Prostate gland (tissue), 2 donors: Measurements from ENCODE around the gene ATP10D. TPM values are rescaled to one million over a fixed set of nuclear protein-coding genes. Genes with fewer than 3 reads are reported as not detected.

Source experiments
- DNase-seq: peaks from one replicate; pipeline ENCODE4 v3.0.0-alpha.2; 2019; ENCODE audit warnings: low spot score
- H3K27ac ChIP-seq, 2 donors: fragments of 200-600 bp; sonication (generic); 2 replicates each; pipeline ENCODE4 v1.5.1; 2017 to 2019
- H3K27me3 ChIP-seq: fragments of 200-600 bp; sonication (generic); replicated peaks from 2 replicates; pipeline ENCODE4 v1.5.1; 2019; ENCODE audit not compliant: insufficient read depth
- H3K36me3 ChIP-seq, 2 donors: fragments of 200-600 bp; sonication (generic); 1 replicate in 1 of 2; 2 replicates in 1 of 2; pipeline versions ENCODE4 v1.5.1 to v1.8.1; 2017 to 2019
- H3K4me1 ChIP-seq: fragments of 200-600 bp; sonication (generic); replicated peaks from 2 replicates; pipeline ENCODE4 v1.5.1; 2019
- H3K4me3 ChIP-seq, 2 donors: fragments of 200-600 bp; sonication (generic); 2 replicates each; pipeline ENCODE4 v1.5.1; 2017 to 2019
- H3K9me3 ChIP-seq: fragments of 200-600 bp; sonication (generic); 2 replicates; pipeline ENCODE4 v1.5.1; 2017
- CTCF ChIP-seq, 4 experiments: fragments of 200-600 bp in 2 of 4; fragments of 450-650 bp in 2 of 4; sonication (generic) in 2 of 4; IDR thresholded peaks; 1 replicate in 3 of 4; 2 replicates in 1 of 4; pipeline ENCODE4 v1.5.1; 2016 to 2019; ENCODE audit warnings: antibody characterized with exemption in 4 of 4, mild to moderate bottlenecking in 2 of 4, moderate library complexity in 2 of 4
- POLR2A ChIP-seq: fragments of 450-650 bp; IDR thresholded peaks from one replicate; pipeline ENCODE4 v1.6.1; 2016; ENCODE audit warnings: antibody characterized with exemption, mild to moderate bottlenecking
- POLR2AphosphoS5 ChIP-seq: sonication (generic); formaldehyde crosslinking; IDR thresholded peaks from one replicate; pipeline ENCODE4 v1.6.1; 2017; ENCODE audit warnings: antibody characterized with exemption
- WGBS: methylation state at CpG from one replicate; pipeline ENCODE4 v1.1.5; 2018; 5-methylcytosine and 5-hydroxymethylcytosine counted together
- intact Hi-C: fragments of 100-400 bp; cut with DNase I; formaldehyde crosslinking; loops from one replicate; pipeline ENCODE4 v1.14.2; 2022
- total RNA-seq, 2 donors: library from RNA; depleted of rRNA; stranded (reverse); fragments of >200 nt; gene quantifications; one replicate each; pipeline ENCODE4 v1.1.0, GENCODE V29; 2016

Gene ATP10D
- total RNA-seq, 2 donors from 2014 or later, result 10.9 to 17.0 TPM

- H3K4me3 ChIP-seq, result no peak overlapping the region
- no peaks in the 10 kb centered on the region for H3K36me3 ChIP-seq
- H3K27me3 ChIP-seq, result no peaks in the 10 kb centered on the region
- intact Hi-C loops, result no loop called here
- TF ChIP-seq POLR2AphosphoS5 (peak; percentile 20), CTCF (IDR thresholded peaks at IDR 0.05) (no peak)
- DNase-seq, result peak; percentile 30
- WGBS, result 13% methylated on average over 2 of the region's 2 CpGs
- no peaks in the 10 kb centered on the region for H3K9me3 ChIP-seq
- no peaks in the 10 kb centered on the region for H3K4me1 ChIP-seq
- peak overlapping the region; percentile 1 to 32 for H3K27ac ChIP-seq
Measured at GRCh38 chr4:47531241-47531953, 46.3 kb downstream of the ATP10D start.

- H3K4me3 ChIP-seq, result no peak overlapping the region
- no peaks in the 10 kb centered on the region for H3K36me3 ChIP-seq
- no peaks in the 10 kb centered on the region for H3K9me3 ChIP-seq
- TF ChIP-seq POLR2AphosphoS5 (no peak), CTCF (IDR thresholded peaks at IDR 0.05) (no peak), POLR2A (no peak)
- H3K4me1 ChIP-seq, result no peaks in the 10 kb centered on the region
- no peak for DNase-seq
- H3K27me3 ChIP-seq, result no peaks in the 10 kb centered on the region
- intact Hi-C loops, result no loop called here
- peak overlapping the region in 1 of 2 donors; percentile 1 for H3K27ac ChIP-seq
- WGBS, result 14% methylated on average over 2 of the region's 2 CpGs
Measured at GRCh38 chr4:47531954-47532321, 46.9 kb downstream of the ATP10D start.

- Histone ChIP-seq H3K36me3 (no peaks in the 10 kb centered on the region), H3K4me3 (no peak overlapping the region), H3K9me3 (no peaks in the 10 kb centered on the region), H3K4me1 (no peaks in the 10 kb centered on the region), H3K27ac (no peak overlapping the region), H3K27me3 (no peaks in the 10 kb centered on the region)
- intact Hi-C loops, result no loop called here
- DNase-seq, result no peak
- TF ChIP-seq CTCF (IDR thresholded peaks at IDR 0.05), result no peak
- no peak for TF ChIP-seq POLR2AphosphoS5
- TF ChIP-seq POLR2A, result no peak
- 62% methylated on average over 4 of the region's 4 CpGs for WGBS
Measured at GRCh38 chr4:47532658-47533057, 47.6 kb downstream of the ATP10D start.

GRCh38 chr4:47533689-47534347 lies 48.7 kb downstream of the ATP10D start:
- H3K4me1 ChIP-seq, result no peaks in the 10 kb centered on the region
- H3K27ac ChIP-seq, result no peak overlapping the region
- H3K36me3 ChIP-seq, result no peaks in the 10 kb centered on the region
- no peaks in the 10 kb centered on the region for H3K27me3 ChIP-seq
- TF ChIP-seq CTCF (IDR thresholded peaks at IDR 0.05), result no peak
- TF ChIP-seq POLR2A, result no peak
- no peak for TF ChIP-seq POLR2AphosphoS5
- intact Hi-C loops, result no loop called here
- H3K9me3 ChIP-seq, result no peaks in the 10 kb centered on the region
- no peak for DNase-seq
- H3K4me3 ChIP-seq, result no peak overlapping the region
- WGBS, result 79% methylated on average over 4 of the region's 4 CpGs

GRCh38 chr4:47534772-47535171 lies 49.7 kb downstream of the ATP10D start:
- TF ChIP-seq POLR2AphosphoS5 (no peak), CTCF (IDR thresholded peaks at IDR 0.05) (no peak), POLR2A (no peak)

More at GRCh38 chr4:47534772-47535171, 49.7 kb downstream of the ATP10D start:
- H3K4me3 ChIP-seq, result no peak overlapping the region
- H3K27ac ChIP-seq, result no peak overlapping the region
- no peaks in the 10 kb centered on the region for H3K36me3 ChIP-seq
- no peaks in the 10 kb centered on the region for H3K9me3 ChIP-seq
- WGBS, result 94% methylated on average over 1 of the region's 1 CpG
- no peaks in the 10 kb centered on the region for H3K27me3 ChIP-seq
- H3K4me1 ChIP-seq, result no peaks in the 10 kb centered on the region
- intact Hi-C loops, result no loop called here
- DNase-seq, result no peak
